ENCODE results near the gene RUNX3.

Gene RUNX3

GRCh38 chr1:24927988-24928688, 1.9 kb downstream of the RUNX3 start:
- no peak for DNase-seq

DNA sequence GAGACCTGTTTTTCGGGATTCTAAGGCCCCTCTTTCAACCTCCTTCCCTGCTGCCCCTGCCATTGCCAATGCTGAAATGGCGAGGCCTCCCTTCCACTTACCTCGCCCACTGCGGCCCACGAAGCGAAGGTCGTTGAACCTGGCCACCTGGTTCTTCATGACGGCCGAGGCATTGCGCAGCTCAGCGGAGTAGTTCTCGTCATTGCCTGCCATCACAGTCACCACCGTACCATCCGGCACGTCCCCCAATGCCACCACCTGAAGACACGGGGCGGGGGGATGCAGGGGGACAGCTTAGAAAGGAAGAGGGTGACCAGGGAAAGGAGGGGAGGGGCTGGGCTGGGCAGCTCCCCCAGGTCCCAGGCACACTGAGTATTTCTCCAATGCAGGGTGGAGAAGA, 2.6 kb downstream of the RUNX3 start:
- DNase-seq, result no peak

GRCh38 chr1:24926563-24927249, 3.4 kb downstream of the RUNX3 start:
- DNase-seq, result no peak

DNA sequence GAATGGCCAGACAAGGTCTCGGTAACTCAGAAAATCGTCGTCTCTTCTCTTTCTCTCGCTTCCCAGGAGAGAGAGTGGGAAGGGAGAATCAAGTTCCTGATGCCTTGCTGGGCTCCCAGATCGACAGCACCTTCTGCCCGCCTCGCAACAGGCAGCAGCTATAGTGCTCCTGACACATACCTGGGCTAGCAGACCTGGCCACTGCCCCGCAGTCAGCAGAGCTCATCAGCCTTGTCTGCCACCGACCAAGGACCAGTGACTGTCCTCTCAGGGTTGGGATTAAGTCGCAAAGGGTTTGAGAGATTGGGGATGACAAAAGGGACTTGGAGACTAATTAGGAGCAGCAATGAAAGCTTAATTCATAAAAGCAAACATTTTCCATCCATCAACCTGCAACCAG, 4.1 kb downstream of the RUNX3 start:
- no peak for DNase-seq

GRCh38 chr1:24925082-24925779, 4.8 kb downstream of the RUNX3 start:
- DNase-seq, result no peak

- no peak for DNase-seq
Observed at GRCh38 chr1:24923485-24924113, 6.5 kb downstream of the RUNX3 start.

GRCh38 chr1:24921938-24922662, 8.0 kb downstream of the RUNX3 start:
- no peak for DNase-seq

DNA sequence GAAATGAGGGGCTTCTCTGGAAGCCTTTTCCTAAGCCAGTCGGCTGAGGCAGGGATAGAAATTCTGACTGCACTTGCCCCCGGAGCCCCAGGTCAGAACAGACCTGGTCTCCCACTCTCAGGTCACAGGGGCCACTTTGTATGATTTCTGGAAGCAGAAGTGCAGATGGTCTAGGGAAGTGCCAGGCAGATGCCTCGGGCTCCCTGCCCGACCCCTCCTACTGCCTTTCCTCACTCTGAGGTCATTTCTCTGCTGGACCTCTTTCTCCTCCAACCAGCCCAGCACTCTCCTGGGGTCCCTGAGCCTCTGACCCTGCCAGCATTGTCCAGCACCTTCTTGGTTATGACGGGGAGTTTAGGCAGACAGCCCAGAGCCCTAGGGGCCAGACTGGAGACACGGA, 8.7 kb downstream of the RUNX3 start:
- no peak for DNase-seq

- DNase-seq, result no peak
Observed at GRCh38 chr1:24920533-24920925, 9.5 kb downstream of the RUNX3 start.

DNA sequence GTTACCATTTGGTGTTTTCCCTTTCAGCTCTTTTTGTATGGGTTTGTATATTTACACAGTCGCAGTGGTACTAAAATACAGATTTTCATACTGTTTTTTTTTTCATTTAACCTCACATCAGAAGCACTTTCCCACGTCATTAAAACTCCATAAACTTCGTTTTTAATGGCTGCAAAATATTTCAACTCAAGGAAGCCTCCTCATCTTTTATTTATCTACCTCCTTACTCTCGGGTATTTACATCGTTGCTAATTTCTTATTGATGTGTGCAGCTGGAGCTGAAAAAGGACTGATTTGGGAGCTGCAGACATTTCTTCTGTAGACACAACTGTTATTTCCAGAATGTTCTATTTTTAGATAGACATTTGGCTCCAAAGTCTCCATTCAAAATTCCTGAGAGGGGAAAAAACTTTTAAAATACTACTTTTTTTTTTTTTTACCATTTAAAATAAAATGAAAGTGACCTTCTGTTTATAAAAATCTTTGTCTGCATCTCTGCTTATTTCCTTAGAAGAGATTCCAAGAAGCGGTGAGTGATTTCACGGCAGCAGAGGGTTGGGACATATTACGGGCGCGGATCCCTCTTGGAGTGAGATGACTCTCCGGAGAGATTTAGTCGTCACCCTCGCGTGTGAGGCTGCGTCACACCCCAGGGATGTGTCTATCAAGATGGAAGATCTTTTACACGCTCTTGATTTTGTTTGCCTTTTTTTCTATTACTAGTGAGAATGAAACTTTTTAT, 10.1 kb downstream of the RUNX3 start:
- DNase-seq, result no peak

GRCh38 chr1:24918995-24919605, 11.0 kb downstream of the RUNX3 start:
- no peak for DNase-seq

GRCh38 chr1:24918370-24918769, 11.7 kb downstream of the RUNX3 start:
- no peak for DNase-seq

DNA sequence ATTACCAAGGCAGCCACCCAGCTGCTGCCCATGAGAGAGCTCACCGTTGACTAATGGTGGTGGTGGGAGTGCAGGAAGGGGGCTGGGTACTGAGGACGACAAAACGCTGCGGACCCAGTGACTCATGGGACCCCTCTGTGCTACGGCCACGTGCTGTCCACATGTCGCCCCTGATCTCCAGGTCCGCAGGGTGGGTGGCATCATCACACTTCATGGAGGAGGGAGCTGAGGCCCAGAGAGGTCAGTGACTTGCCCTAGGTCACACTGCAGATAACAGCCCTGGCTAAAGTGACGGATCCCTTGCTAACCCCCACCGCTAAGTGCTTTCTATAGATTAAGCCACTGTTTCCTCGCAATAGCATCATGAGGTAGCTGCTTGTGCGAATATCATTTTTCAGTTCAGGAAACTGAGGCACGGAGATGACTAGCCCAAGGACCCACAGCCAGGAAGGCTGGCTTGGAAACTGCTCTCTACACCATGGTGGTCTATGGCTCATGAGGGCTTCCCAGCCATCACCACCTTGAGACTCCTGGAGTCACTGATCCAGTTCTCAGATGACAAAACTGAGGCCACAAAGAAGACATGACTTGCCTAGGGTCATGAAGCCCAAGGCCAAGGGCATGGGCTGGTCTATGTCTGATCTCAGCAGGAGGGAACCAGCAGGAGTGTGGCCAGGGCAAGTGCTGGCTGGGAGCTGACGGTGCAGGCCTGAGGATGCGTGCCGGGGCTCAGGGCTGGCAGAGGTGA, 12.6 kb downstream of the RUNX3 start:
- no peak for DNase-seq

GRCh38 chr1:24915816-24916602, 14.1 kb downstream of the RUNX3 start:
- no peak for DNase-seq

- peak; percentile 63 for DNase-seq
Observed at GRCh38 chr1:24914226-24915069, 15.6 kb downstream of the RUNX3 start.

- no peak for DNase-seq
Observed at GRCh38 chr1:24913616-24914225, 16.4 kb downstream of the RUNX3 start.

DNA sequence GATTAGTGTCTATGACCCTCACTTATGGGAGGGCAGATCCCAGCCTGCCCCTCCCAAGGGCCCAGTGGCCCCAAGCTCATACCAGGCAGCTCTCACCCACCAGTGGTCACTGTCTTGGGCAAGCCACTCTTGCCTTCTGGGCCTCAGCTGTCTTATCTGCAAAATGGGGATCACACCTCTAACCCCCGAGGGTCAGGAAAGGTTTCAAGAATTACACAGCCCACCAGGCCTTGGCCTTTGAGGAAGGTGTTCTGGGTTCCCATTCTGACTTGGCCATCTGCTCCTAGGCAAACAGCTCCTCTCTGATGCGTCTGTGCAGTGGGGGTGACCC, 16.8 kb downstream of the RUNX3 start:
- no peak for DNase-seq

DNA sequence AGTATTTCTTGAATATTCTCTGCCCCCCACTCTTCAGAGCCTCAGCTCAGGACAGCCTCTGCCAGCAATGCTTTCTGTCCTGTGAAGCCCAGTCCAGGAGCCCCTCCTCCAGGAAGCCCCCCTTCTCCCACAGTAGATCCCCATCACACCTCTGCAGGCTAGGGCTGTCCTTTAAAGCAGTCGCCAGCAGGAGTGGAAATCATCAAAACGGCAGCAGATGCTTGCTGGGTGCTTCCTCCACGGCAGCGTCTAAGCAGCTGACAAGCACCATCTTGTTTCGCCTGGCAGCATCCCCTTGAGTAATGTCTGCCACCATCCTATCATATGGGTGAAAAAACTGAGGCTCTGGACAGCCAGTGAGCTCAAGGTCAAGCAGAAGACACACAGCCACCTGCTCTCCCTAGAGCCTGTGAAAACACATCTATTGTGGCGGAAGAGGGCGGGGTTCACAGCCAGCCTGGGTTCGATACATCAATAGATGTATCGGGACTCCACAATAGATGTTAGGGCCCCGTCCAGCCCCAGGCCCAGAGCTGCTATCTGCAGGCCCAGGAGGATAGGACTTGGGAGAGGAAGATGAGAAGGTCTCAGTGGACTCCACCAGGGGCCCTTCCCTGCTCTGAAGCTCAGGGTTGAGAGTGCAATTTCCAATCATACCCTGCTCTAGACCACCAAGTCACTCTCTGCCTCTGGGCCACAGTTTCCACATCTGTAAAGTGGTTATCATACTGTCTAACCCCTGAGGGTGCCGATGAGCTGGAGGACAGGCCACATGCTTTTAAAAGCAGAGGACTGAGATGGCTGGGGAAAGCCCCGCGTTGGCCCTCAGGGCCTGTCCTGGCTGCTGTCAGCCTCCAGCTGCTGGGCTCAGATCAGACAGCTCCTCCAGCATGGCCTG, 17.5 kb downstream of the RUNX3 start:
- DNase-seq, result no peak
